ENCODE measurements around the gene TIMM13. TPM values are rescaled to one million over a fixed set of nuclear protein-coding genes. Genes with fewer than 3 reads are reported as not detected.

TIMM13 gene
- total and polyA plus RNA-seq, 9 of the 15 experiments (the other 6 are each of a cell fraction or from before 2014, with no cell fraction given) = 17.6 to 215 (median 71.8) TPM

DNA sequence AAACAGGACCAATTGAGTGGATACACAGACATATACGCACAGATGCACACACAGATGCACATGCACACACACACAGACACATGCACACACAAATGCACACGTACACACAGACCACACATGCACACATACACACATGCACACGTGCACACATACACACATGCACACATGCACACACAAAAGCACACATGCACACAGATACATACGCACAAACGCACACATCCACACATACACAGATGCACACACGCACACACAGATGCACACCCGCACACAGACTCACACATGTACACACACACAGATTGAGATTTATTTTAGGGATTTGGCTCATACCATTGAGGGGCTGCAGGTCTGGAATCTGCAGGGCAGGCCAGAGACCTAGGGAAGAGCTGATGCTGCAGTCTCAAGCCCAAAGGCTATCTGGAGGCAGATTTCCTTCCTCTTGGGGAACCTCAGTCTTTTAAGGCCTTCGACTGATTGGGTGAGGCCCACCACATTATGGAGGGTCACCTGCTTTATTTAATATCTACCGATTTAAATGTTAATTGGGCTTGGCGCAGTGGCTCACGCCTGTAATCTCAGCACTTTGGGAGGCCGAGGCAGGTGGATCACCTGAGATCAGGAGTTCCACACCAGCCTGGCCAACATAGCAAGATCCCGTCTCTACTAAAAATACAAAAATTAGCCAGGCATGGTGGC, 44.7 kb downstream of the TIMM13 start:
- no peaks in the 10 kb centered on the region for H4K20me1 ChIP-seq (replicated peaks; ENCODE audit: control insufficient read depth, insufficient read depth, low read length)
- H2AFZ ChIP-seq (ENCODE audit: low read depth, low read length) = no peak overlapping the region
- H3K27me3 ChIP-seq (ENCODE audit: control insufficient read depth in 2 of 2, insufficient read depth in 2 of 2, low read length in 2 of 2) = no peaks in the 10 kb centered on the region
- no peaks in the 10 kb centered on the region for H3K36me3 ChIP-seq (ENCODE audit: control insufficient read depth, insufficient read depth, low read length)
- BruUV-seq (replicated peaks) = no TSS peak
- H3K4me3 ChIP-seq = no peak overlapping the region
- in situ Hi-C loops (cut with MboI) (loop anchor here (10.0 kb wide), 1 partner anchor 228 kb away; the partner anchor contains the start of gene AP3D1), intact Hi-C loops (cut with micrococcal nuclease) (loop anchor here (10.0 kb wide), 1 partner anchor 58 kb away; the partner anchor contains the start of genes LSM7 and SPPL2B)
- peaks cover 3 to 14% of the 10 kb centered on the region in 2 experiments; a peak in 3 of 5 replicates for H3K4me1 ChIP-seq (replicated peaks in 1 of 2; ENCODE audit: control insufficient read depth in 2 of 2, insufficient read depth in 2 of 2, low read length in 2 of 2)
- no peak for ATAC-seq
- no peak for DNase-seq (ENCODE audit: extremely low read depth in 1 of 4, low spot score in 3 of 4)
- WGBS (ENCODE audit: insufficient coverage, low coverage, missing lambda C conversion rate) = 60% methylated on average over 13 of the region's 13 CpGs
- no peak overlapping the region for H3K9ac ChIP-seq (ENCODE audit: insufficient read depth in 1 of 2, low read depth in 2 of 2, low read length in 2 of 2)
- peak; percentile 55 for FAIRE-seq
- H3K27ac ChIP-seq (ENCODE audit: extremely low read depth, low read depth, low read length) = no peak overlapping the region
- POLR2A ChIA-PET = no interaction called here
- H3K79me2 ChIP-seq (ENCODE audit: control insufficient read depth, insufficient read depth, low read length) = no peaks in the 10 kb centered on the region
- H3K4me2 ChIP-seq (ENCODE audit: insufficient read depth, low read length) = no peak overlapping the region
- CTCF ChIA-PET (ENCODE audit: low intra/inter-chr PET ratio) = no interaction called here
- H3K9me3 ChIP-seq (replicated peaks; ENCODE audit: control insufficient read depth, insufficient read depth, low read depth, low read length) = peaks cover 9% of the 10 kb centered on the region
- no peaks in the 10 kb centered on the region for H3K9me1 ChIP-seq (ENCODE audit: control insufficient read depth, insufficient read depth, low read length)
- TF ChIP-seq TAF1 (IDR thresholded peaks at IDR 0.05; ENCODE audit: control insufficient read depth, extremely low read depth, insufficient read depth, low read length, severe bottlenecking) (no peak), FIP1L1 (IDR thresholded peaks at IDR 0.05; ENCODE audit: low read depth, low read length, poor library complexity, severe bottlenecking) (no peak), ZNF134 (CRISPR knock-in tag; conservative IDR thresholded peaks at IDR 0.05) (peak; percentile 100), FOXM1 (IDR thresholded peaks at IDR 0.05; ENCODE audit: low read depth) (0 out of 2 replicates have a peak, but pooled peaks have one; percentile 53), FOXM1 (CRISPR knock-in tag; IDR thresholded peaks at IDR 0.05; ENCODE audit: low read depth) (no peak), CBFA2T3 (IDR thresholded peaks at IDR 0.05) (no peak), PYGO2 (tag; IDR thresholded peaks at IDR 0.05) (no peak), CBX8 (IDR thresholded peaks at IDR 0.05; ENCODE audit: borderline replicate concordance, extremely low read depth, low read depth, low read length, poor library complexity, severe bottlenecking) (no peak), ZNF263 (CRISPR knock-in tag; IDR thresholded peaks at IDR 0.05; ENCODE audit: borderline replicate concordance) (no peak), FUS (optimal IDR thresholded peaks at IDR 0.05; ENCODE audit: low read depth, low read length) (no peak), ETS2 (tag; IDR thresholded peaks at IDR 0.05; ENCODE audit: borderline replicate concordance, poor library complexity, severe bottlenecking) (no peak), ERF (CRISPR knock-in tag; IDR thresholded peaks at IDR 0.05) (no peak), MCM7 (IDR thresholded peaks at IDR 0.05) (no peak), SMAD2 (IDR thresholded peaks at IDR 0.05; ENCODE audit: low read depth, low read length) (no peak)
- TF ChIP-seq, protein P1, sequence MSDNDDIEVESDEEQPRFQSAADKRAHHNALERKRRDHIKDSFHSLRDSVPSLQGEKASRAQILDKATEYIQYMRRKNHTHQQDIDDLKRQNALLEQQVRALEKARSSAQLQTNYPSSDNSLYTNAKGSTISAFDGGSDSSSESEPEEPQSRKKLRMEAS (CRISPR knock-in tag; IDR thresholded peaks at IDR 0.05) = 0 out of 2 replicates have a peak, but pooled peaks have one; percentile 32
- TF ChIP-seq, protein P2, sequence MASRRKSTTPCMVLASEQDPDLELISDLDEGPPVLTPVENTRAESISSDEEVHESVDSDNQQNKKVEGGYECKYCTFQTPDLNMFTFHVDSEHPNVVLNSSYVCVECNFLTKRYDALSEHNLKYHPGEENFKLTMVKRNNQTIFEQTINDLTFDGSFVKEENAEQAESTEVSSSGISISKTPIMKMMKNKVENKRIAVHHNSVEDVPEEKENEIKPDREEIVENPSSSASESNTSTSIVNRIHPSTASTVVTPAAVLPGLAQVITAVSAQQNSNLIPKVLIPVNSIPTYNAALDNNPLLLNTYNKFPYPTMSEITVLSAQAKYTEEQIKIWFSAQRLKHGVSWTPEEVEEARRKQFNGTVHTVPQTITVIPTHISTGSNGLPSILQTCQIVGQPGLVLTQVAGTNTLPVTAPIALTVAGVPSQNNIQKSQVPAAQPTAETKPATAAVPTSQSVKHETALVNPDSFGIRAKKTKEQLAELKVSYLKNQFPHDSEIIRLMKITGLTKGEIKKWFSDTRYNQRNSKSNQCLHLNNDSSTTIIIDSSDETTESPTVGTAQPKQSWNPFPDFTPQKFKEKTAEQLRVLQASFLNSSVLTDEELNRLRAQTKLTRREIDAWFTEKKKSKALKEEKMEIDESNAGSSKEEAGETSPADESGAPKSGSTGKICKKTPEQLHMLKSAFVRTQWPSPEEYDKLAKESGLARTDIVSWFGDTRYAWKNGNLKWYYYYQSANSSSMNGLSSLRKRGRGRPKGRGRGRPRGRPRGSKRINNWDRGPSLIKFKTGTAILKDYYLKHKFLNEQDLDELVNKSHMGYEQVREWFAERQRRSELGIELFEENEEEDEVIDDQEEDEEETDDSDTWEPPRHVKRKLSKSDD (conservative IDR thresholded peaks at IDR 0.05; ENCODE audit: low read length) = no peak
- TF ChIP-seq, protein P3, sequence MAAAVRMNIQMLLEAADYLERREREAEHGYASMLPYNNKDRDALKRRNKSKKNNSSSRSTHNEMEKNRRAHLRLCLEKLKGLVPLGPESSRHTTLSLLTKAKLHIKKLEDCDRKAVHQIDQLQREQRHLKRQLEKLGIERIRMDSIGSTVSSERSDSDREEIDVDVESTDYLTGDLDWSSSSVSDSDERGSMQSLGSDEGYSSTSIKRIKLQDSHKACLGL (CRISPR knock-in tag; IDR thresholded peaks at IDR 0.05; ENCODE audit: borderline replicate concordance, poor library complexity, severe bottlenecking) = no peak
- TF ChIP-seq, protein P4, sequence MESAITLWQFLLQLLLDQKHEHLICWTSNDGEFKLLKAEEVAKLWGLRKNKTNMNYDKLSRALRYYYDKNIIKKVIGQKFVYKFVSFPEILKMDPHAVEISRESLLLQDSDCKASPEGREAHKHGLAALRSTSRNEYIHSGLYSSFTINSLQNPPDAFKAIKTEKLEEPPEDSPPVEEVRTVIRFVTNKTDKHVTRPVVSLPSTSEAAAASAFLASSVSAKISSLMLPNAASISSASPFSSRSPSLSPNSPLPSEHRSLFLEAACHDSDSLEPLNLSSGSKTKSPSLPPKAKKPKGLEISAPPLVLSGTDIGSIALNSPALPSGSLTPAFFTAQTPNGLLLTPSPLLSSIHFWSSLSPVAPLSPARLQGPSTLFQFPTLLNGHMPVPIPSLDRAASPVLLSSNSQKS (CRISPR knock-in tag; IDR thresholded peaks at IDR 0.05) = no peak

Data from K562 (cell line).